ENCODE measurements around the gene EEF2K.

- TF ChIP-seq CTCF (IDR thresholded peaks at IDR 0.05): no peak
- TF ChIP-seq POLR2A (IDR thresholded peaks at IDR 0.05): no peak
- no peak for TF ChIP-seq POLR2AphosphoS5 (IDR thresholded peaks at IDR 0.05)
These were observed 119.7 kb downstream of the EEF2K start for GRCh38 chr16:22325598-22326368.

All from prostate gland (tissue), 2 donors.